WERI-Rb-1 (cell line): ENCODE data around the gene SPTLC3.

Experiments
- DNase-seq: peaks from one replicate; pipeline ENCODE4 v3.0.0-alpha.2; 2020
- H3K27ac ChIP-seq: fragments of 250-450 bp; sonication (Bioruptor Pico); 2 replicates; pipeline ENCODE4 v1.5.1; 2020; ENCODE audit warnings: mild to moderate bottlenecking, moderate library complexity
- H3K27me3 ChIP-seq: fragments of 250-450 bp; sonication (Bioruptor Pico); 2 replicates; pipeline ENCODE4 v1.5.1; 2021; ENCODE audit warnings: mild to moderate bottlenecking, low read depth, moderate library complexity; ENCODE audit not compliant: insufficient read depth, severe bottlenecking
- H3K36me3 ChIP-seq: fragments of 250-450 bp; sonication (Bioruptor Pico); 2 replicates; pipeline ENCODE4 v1.5.1; 2020; ENCODE audit warnings: mild to moderate bottlenecking, moderate library complexity
- H3K4me3 ChIP-seq: 2 replicates; pipeline ENCODE4 v1.5.1; 2011; ENCODE audit warnings: low read depth, mild to moderate bottlenecking, control low read depth, low read length
- H3K9me3 ChIP-seq: fragments of 250-450 bp; sonication (Bioruptor Pico); 2 replicates; pipeline ENCODE4 v1.5.1; 2021; ENCODE audit warnings: mild to moderate bottlenecking, moderate library complexity; ENCODE audit not compliant: severe bottlenecking
- CTCF ChIP-seq: IDR thresholded peaks from 2 replicates; pipeline ENCODE4 v1.5.1; 2011; ENCODE audit warnings: low read depth, mild to moderate bottlenecking, control low read depth, inconsistent platforms, low read length

Gene SPTLC3

GRCh38 chr20:13054011-13054410 lies 45.2 kb downstream of the SPTLC3 start:
- Histone ChIP-seq H3K27ac (no peak overlapping the region), H3K36me3 (no peaks in the 10 kb centered on the region), H3K9me3 (no peaks in the 10 kb centered on the region), H3K27me3 (no peaks in the 10 kb centered on the region), H3K4me3 (no peak overlapping the region)
- no peak for TF ChIP-seq CTCF
- no peak for DNase-seq

- H3K4me3 ChIP-seq = no peak overlapping the region
- no peak for DNase-seq
- H3K36me3 ChIP-seq = no peaks in the 10 kb centered on the region
- H3K27me3 ChIP-seq = no peaks in the 10 kb centered on the region
- no peak for TF ChIP-seq CTCF
- no peaks in the 10 kb centered on the region for H3K9me3 ChIP-seq
- H3K27ac ChIP-seq = no peak overlapping the region
Measured at GRCh38 chr20:13058666-13059389, 50.1 kb downstream of the SPTLC3 start.

- DNase-seq = no peak
- Histone ChIP-seq H3K9me3 (no peaks in the 10 kb centered on the region), H3K27ac (no peak overlapping the region), H3K36me3 (no peaks in the 10 kb centered on the region), H3K4me3 (no peak overlapping the region), H3K27me3 (no peaks in the 10 kb centered on the region)
- no peak for TF ChIP-seq CTCF
Measured at GRCh38 chr20:13059398-13060136, 50.8 kb downstream of the SPTLC3 start.

GRCh38 chr20:13060327-13060726 lies 51.6 kb downstream of the SPTLC3 start:
- no peaks in the 10 kb centered on the region for H3K9me3 ChIP-seq
- no peaks in the 10 kb centered on the region for H3K36me3 ChIP-seq
- DNase-seq = no peak
- TF ChIP-seq CTCF = no peak
- H3K4me3 ChIP-seq = no peak overlapping the region
- no peaks in the 10 kb centered on the region for H3K27me3 ChIP-seq
- H3K27ac ChIP-seq = no peak overlapping the region

- Histone ChIP-seq H3K4me3 (no peak overlapping the region), H3K36me3 (no peaks in the 10 kb centered on the region), H3K27ac (no peak overlapping the region), H3K27me3 (no peaks in the 10 kb centered on the region), H3K9me3 (no peaks in the 10 kb centered on the region)
- no peak for TF ChIP-seq CTCF
- DNase-seq = no peak
Measured at GRCh38 chr20:13061381-13061780, 52.6 kb downstream of the SPTLC3 start.

GRCh38 chr20:13062789-13063188 lies 54.0 kb downstream of the SPTLC3 start:
- Histone ChIP-seq H3K36me3 (no peaks in the 10 kb centered on the region), H3K27me3 (no peaks in the 10 kb centered on the region), H3K9me3 (no peaks in the 10 kb centered on the region), H3K27ac (no peak overlapping the region), H3K4me3 (no peak overlapping the region)
- no peak for TF ChIP-seq CTCF
- DNase-seq = no peak
